Neural cell (in vitro differentiated cells): Measurements from ENCODE around the gene MSH2.

Source experiments
- EP300 ChIP-seq: fragments of 450-650 bp; conservative IDR thresholded peaks from 2 replicates; pipeline ENCODE4 v1.6.1; 2014; ENCODE audit warnings: antibody characterized with exemption, mild to moderate bottlenecking, moderate library complexity; ENCODE audit not compliant: poor library complexity, severe bottlenecking
- EZH2 ChIP-seq: fragments of 200-600, 300-800 bp; shearing (Covaris generic), sonication (generic); IDR thresholded peaks from 2 replicates; pipeline ENCODE4 v1.6.1; 2014; ENCODE audit warnings: antibody characterized with exemption, low read length, borderline replicate concordance, mild to moderate bottlenecking; ENCODE audit not compliant: insufficient read depth, poor library complexity, severe bottlenecking
- MXI1 ChIP-seq: fragments of 450-650 bp; conservative IDR thresholded peaks from 2 replicates; pipeline ENCODE4 v1.6.1; 2014; ENCODE audit warnings: antibody characterized with exemption, mild to moderate bottlenecking; ENCODE audit not compliant: poor library complexity, severe bottlenecking
- POLR2AphosphoS5 ChIP-seq: IDR thresholded peaks from 2 replicates; pipeline ENCODE4 v1.6.1; 2012
- RAD21 ChIP-seq: fragments of 450-650 bp; conservative IDR thresholded peaks from 2 replicates; pipeline ENCODE4 v1.6.1; 2014; ENCODE audit warnings: antibody characterized with exemption, mild to moderate bottlenecking, moderate library complexity
- SMC3 ChIP-seq: fragments of 450-650 bp; conservative IDR thresholded peaks from 2 replicates; pipeline ENCODE4 v1.6.1; 2014; ENCODE audit warnings: antibody characterized with exemption, mild to moderate bottlenecking, moderate library complexity; ENCODE audit not compliant: poor library complexity
- TAF1 ChIP-seq: IDR thresholded peaks from 2 replicates; pipeline ENCODE4 v1.6.1; 2012; ENCODE audit warnings: low read depth
- TF ChIP-seq, protein P1 (sequence below): fragments of 450-650 bp; IDR thresholded peaks from 2 replicates; pipeline ENCODE4 v1.5.1; 2014; ENCODE audit warnings: antibody characterized with exemption, mild to moderate bottlenecking, moderate library complexity; ENCODE audit not compliant: poor library complexity, severe bottlenecking
- TF ChIP-seq, protein P2 (sequence below): IDR thresholded peaks from 2 replicates; pipeline ENCODE4 v1.6.1; 2012; ENCODE audit warnings: borderline replicate concordance

DNA sequence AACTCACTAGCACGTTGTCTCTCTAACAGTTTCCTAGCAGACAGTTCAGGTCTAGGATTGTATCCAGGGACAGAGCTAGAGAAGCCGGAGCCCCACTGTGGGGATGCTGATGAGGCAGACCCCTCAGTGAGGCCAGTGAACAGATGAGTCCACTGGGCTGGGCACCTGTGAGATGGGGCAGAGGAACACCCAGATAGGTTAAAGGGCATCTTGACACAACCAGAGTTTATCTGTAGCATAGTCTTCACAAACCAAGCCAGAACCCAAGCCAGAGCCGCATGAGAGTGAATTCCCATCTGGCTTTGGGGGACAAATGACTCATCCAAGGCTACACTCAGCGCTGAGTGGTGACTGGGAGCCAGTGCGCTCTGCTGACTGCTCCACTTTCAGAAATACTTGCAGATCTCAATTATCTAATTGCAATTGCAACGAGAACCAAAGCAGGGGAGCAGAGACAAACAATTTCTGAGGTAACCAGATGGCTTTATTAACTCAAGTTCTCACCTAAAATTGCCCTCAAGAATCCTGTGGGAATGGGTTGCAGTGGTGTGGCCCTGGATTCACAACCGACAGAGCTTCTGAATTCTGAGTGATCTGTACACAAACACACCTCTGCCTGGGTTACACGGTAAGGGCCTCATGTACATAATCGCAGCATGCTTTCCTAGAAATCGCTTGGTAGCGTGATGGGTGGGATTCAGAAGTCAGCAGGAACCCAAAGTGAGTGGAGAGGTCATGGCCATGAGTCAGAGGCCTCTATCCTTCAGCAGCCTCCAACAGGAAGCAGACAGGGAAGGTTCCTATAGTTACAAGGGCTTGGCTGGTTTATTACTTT lies 48.7 kb upstream of the MSH2 start:
- TF ChIP-seq EZH2 (no peak), POLR2AphosphoS5 (no peak), SMC3 (no peak), TAF1 (no peak), MXI1 (no peak), RAD21 (no peak), EP300 (no peak)
- TF ChIP-seq, protein P1, sequence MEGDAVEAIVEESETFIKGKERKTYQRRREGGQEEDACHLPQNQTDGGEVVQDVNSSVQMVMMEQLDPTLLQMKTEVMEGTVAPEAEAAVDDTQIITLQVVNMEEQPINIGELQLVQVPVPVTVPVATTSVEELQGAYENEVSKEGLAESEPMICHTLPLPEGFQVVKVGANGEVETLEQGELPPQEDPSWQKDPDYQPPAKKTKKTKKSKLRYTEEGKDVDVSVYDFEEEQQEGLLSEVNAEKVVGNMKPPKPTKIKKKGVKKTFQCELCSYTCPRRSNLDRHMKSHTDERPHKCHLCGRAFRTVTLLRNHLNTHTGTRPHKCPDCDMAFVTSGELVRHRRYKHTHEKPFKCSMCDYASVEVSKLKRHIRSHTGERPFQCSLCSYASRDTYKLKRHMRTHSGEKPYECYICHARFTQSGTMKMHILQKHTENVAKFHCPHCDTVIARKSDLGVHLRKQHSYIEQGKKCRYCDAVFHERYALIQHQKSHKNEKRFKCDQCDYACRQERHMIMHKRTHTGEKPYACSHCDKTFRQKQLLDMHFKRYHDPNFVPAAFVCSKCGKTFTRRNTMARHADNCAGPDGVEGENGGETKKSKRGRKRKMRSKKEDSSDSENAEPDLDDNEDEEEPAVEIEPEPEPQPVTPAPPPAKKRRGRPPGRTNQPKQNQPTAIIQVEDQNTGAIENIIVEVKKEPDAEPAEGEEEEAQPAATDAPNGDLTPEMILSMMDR, result no peak
- TF ChIP-seq, protein P2, sequence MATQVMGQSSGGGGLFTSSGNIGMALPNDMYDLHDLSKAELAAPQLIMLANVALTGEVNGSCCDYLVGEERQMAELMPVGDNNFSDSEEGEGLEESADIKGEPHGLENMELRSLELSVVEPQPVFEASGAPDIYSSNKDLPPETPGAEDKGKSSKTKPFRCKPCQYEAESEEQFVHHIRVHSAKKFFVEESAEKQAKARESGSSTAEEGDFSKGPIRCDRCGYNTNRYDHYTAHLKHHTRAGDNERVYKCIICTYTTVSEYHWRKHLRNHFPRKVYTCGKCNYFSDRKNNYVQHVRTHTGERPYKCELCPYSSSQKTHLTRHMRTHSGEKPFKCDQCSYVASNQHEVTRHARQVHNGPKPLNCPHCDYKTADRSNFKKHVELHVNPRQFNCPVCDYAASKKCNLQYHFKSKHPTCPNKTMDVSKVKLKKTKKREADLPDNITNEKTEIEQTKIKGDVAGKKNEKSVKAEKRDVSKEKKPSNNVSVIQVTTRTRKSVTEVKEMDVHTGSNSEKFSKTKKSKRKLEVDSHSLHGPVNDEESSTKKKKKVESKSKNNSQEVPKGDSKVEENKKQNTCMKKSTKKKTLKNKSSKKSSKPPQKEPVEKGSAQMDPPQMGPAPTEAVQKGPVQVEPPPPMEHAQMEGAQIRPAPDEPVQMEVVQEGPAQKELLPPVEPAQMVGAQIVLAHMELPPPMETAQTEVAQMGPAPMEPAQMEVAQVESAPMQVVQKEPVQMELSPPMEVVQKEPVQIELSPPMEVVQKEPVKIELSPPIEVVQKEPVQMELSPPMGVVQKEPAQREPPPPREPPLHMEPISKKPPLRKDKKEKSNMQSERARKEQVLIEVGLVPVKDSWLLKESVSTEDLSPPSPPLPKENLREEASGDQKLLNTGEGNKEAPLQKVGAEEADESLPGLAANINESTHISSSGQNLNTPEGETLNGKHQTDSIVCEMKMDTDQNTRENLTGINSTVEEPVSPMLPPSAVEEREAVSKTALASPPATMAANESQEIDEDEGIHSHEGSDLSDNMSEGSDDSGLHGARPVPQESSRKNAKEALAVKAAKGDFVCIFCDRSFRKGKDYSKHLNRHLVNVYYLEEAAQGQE, result no peak
